IPS DF 4.7 (cell line): ENCODE measurements around the gene TAGLN.

Experiments used
- DNase-seq: peaks from one replicate; pipeline ENCODE4 v3.0.0-alpha.2; 2013; ENCODE audit warnings: low spot score; ENCODE audit errors: extremely low read depth

Gene TAGLN

DNA sequence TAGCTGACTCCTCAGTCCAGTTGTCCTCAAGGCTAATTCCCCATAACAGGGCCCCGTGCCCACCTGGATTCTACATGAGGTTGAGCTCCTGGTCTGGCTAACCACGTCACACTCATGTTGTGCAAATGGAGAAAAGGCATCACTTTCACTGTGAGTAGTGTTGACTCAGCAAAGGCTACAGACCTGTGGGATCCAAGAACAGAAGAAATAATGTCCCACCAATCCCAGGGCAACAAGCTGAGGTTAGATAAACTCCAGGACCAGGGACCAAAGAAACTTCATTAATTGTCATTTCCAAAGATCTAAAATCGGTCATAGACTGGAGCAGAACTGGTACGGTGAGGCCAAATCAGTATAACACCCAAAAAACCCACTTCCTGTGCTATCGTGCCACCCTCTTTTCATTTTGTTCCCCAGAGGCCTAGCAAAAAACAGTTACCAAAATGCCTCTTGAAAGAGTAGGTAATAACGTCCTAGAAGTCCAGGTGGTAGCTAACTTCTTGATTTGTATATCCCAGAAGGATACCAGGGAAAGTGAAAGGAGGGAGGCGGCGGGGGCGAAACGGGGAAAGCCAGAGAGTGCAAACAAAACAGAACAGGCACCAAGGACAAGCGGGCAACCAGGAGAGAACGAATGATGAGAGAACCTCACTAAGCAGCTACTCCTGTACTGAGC lies 31.3 kb downstream of the TAGLN start:
- no peak for DNase-seq

GRCh38 chr11:117230999-117231841 lies 32.0 kb downstream of the TAGLN start:
- DNase-seq: no peak

- no peak for DNase-seq
Measured at GRCh38 chr11:117231842-117232091, 32.6 kb downstream of the TAGLN start, which contains the start of gene PCSK7. Gene PCSK7, minus strand, starts transcription at chr11:117232073. Its CDS starts 2,229 bp downstream, at chr11:117229844.

GRCh38 chr11:117232092-117232878 lies 33.1 kb downstream of the TAGLN start, which contains the start of gene RNF214:
Gene RNF214, plus strand, starts transcription at chr11:117232671. Its CDS starts 1,602 bp downstream, at chr11:117234273.
- no peak for DNase-seq

GRCh38 chr11:117232911-117233409 lies 33.8 kb downstream of the TAGLN start:
- DNase-seq: no peak

DNA sequence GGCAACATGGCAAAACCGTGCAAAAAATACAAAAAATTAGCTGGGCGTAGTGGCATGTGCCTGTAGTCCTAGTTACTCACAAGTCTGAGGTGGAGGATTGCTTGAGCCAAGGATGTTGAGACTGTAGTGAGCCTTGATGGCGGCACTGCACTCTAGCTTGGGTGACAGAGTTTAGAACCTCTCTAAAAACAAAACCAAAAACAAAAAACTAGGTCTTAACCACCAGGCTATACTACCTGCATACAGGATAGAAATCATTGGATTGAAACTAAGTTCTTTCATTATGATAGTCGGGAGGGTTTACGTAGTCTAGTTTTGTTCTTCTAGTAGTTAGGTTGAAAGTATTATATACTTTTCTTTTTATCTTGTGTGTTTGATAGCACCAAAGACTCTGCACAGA lies 39.1 kb downstream of the TAGLN start:
- DNase-seq: no peak

GRCh38 chr11:117239295-117239694 lies 40.1 kb downstream of the TAGLN start:
- no peak for DNase-seq

GRCh38 chr11:117248341-117248740 lies 49.2 kb downstream of the TAGLN start:
- no peak for DNase-seq

GRCh38 chr11:117249571-117249970 lies 50.4 kb downstream of the TAGLN start:
- no peak for DNase-seq

DNA sequence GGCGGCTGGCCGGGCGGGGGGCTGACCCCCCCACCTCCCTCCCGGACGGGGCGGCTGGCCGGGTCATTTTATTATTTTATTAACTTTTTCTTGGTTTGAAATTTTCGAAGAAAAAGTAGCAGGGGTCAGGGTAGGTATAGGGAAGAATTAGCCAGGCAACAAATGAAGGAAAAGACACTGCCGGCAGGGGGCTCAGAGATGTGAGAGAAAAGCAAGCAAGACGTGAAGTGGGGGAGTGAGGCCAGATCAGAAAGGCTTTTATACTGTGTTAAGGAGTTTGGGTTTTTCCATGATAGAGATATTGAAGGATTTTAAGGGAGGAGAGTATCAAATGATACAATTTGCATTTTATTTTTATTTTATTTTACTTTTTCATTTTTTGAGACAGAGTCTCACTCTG lies 52.3 kb downstream of the TAGLN start:
- no peak for DNase-seq

DNA sequence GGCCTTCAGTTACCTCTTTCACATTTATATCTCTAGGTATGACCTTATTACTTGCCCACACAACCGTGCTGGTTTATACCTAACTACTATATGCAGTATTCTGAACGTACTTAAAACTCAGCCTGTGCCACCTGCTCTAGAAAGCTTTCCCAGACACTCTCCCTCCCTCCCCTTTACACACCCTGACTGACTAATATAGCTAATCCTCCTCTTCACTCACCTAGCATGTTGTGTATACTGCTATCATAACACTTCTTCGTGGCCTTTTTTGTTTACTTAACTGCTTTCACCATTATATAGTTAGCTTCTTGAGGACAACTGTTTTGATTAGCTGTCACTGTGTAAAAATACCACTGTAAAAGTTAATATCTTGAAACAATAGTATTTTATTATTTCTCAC lies 56.8 kb downstream of the TAGLN start:
- DNase-seq: no peak

DNA sequence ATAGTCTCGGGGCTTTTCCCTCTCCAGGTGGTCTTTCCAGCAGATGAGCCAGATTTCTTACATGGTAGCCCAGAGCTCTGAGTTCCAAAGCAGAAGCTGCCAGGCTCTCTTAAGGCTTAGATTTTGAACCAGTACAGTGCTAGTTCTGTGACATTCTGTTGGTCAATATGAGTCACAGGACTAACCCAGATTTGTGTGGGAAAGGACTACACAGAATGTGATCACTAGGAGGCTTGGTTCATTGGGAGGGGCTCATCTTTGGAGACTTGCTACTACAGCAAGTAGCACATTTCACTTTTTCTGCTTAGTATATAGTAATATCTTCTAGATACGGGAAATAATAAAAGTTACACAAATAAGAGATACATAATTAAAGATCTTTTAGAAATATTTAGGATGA lies 57.4 kb downstream of the TAGLN start:
- DNase-seq: no peak
